Trophoblast cell (in vitro differentiated cells and primary cell): Measurements from ENCODE around the gene COQ5.
"Not testable (repeated sequence)": the region's sequence is repeated elsewhere in the genome, so short reads cannot be mapped to it uniquely, and the experiment has no call there.

Experiments
- DNase-seq, 2 donors: peaks; one replicate each; pipeline ENCODE4 v3.0.0-alpha.2; 2016
- H2AFZ ChIP-seq: 2 replicates; pipeline ENCODE4 v1.6.1; 2013; ENCODE audit warnings: low read length, moderate library complexity, mild to moderate bottlenecking; ENCODE audit not compliant: insufficient read depth, poor library complexity
- H2AK5ac ChIP-seq: 2 replicates; pipeline ENCODE4 v1.6.1; 2013; ENCODE audit warnings: mild to moderate bottlenecking, low read length
- H2BK120ac ChIP-seq: 2 replicates; pipeline ENCODE4 v1.6.1; 2013; ENCODE audit warnings: low read length, mild to moderate bottlenecking, moderate library complexity; ENCODE audit not compliant: insufficient read depth, poor library complexity
- H2BK12ac ChIP-seq: 2 replicates; pipeline ENCODE4 v1.6.1; 2013; ENCODE audit warnings: mild to moderate bottlenecking, low read length, moderate library complexity
- H2BK5ac ChIP-seq: 2 replicates; pipeline ENCODE4 v1.6.1; 2013; ENCODE audit warnings: low read length, low read depth, moderate library complexity, mild to moderate bottlenecking; ENCODE audit not compliant: poor library complexity
- H3K14ac ChIP-seq: 2 replicates; pipeline ENCODE4 v1.6.1; 2013; ENCODE audit warnings: mild to moderate bottlenecking, low read length
- H3K18ac ChIP-seq: 2 replicates; pipeline ENCODE4 v1.6.1; 2013; ENCODE audit warnings: mild to moderate bottlenecking, low read length
- H3K23ac ChIP-seq: 2 replicates; pipeline ENCODE4 v1.6.1; 2013; ENCODE audit warnings: low read length
- H3K27ac ChIP-seq: 2 replicates; pipeline ENCODE4 v1.5.1; 2013; ENCODE audit warnings: low read depth, mild to moderate bottlenecking, inconsistent platforms, low read length, moderate library complexity
- H3K27me3 ChIP-seq: 2 replicates; pipeline ENCODE4 v1.6.1; 2013; ENCODE audit warnings: inconsistent platforms, mild to moderate bottlenecking, low read length, moderate library complexity; ENCODE audit not compliant: insufficient read depth
- H3K36me3 ChIP-seq, 2 experiments: 1 replicate in 1 of 2; 2 replicates in 1 of 2; pipeline ENCODE4 v1.6.1; 2013; ENCODE audit warnings: low read length in 2 of 2, mild to moderate bottlenecking in 2 of 2, moderate library complexity in 1 of 2; ENCODE audit not compliant: insufficient read depth in 2 of 2, control insufficient read depth in 1 of 2
- H3K4ac ChIP-seq: 2 replicates; pipeline ENCODE4 v1.6.1; 2013; ENCODE audit warnings: low read depth, mild to moderate bottlenecking, low read length, moderate library complexity
- H3K4me1 ChIP-seq, 2 experiments: 1 replicate in 1 of 2; 2 replicates in 1 of 2; pipeline ENCODE4 v1.6.1; 2013; ENCODE audit warnings: low read length in 2 of 2, mild to moderate bottlenecking in 2 of 2, moderate library complexity in 1 of 2; ENCODE audit not compliant: insufficient read depth in 2 of 2, control insufficient read depth in 1 of 2
- H3K4me2 ChIP-seq: 2 replicates; pipeline ENCODE4 v1.6.1; 2013; ENCODE audit warnings: inconsistent platforms, mild to moderate bottlenecking, low read length, moderate library complexity
- H3K4me3 ChIP-seq: 2 replicates; pipeline ENCODE4 v1.5.1; 2013; ENCODE audit warnings: mild to moderate bottlenecking, low read depth, low read length, inconsistent platforms
- H3K79me1 ChIP-seq: one replicate; pipeline ENCODE4 v1.6.1; 2013; ENCODE audit warnings: low read length
- H3K79me2 ChIP-seq: 2 replicates; pipeline ENCODE4 v1.6.1; 2013; ENCODE audit warnings: low read length, mild to moderate bottlenecking; ENCODE audit not compliant: control insufficient read depth, insufficient read depth, poor library complexity
- H3K9ac ChIP-seq: 2 replicates; pipeline ENCODE4 v1.6.1; 2013; ENCODE audit warnings: mild to moderate bottlenecking, low read length
- H3K9me3 ChIP-seq: 2 replicates; pipeline ENCODE4 v1.6.1; 2013; ENCODE audit warnings: low read depth, mild to moderate bottlenecking, control low read depth, inconsistent platforms, low read length; ENCODE audit not compliant: insufficient read depth
- H4K12ac ChIP-seq: 2 replicates; pipeline ENCODE4 v1.6.1; 2013; ENCODE audit warnings: low read depth, mild to moderate bottlenecking, low read length, moderate library complexity
- H4K8ac ChIP-seq: 2 replicates; pipeline ENCODE4 v1.6.1; 2013; ENCODE audit warnings: low read depth, mild to moderate bottlenecking, low read length, moderate library complexity
- H4K91ac ChIP-seq: one replicate; pipeline ENCODE4 v1.6.1; 2013; ENCODE audit warnings: low read depth, mild to moderate bottlenecking, low read length, moderate library complexity
- WGBS: extraction: QIAGEN DNeasy Blood & Tissue Kit; methylation state at CpG from one replicate; pipeline ENCODE4 v1.1.7; 2013; ENCODE audit warnings: missing lambda C conversion rate; ENCODE audit not compliant: insufficient read length, insufficient coverage; ENCODE audit errors: extremely low coverage; 5-methylcytosine and 5-hydroxymethylcytosine counted together

Gene COQ5

GRCh38 chr12:120488057-120488640, 40.8 kb downstream of the COQ5 start:
- H3K36me3 ChIP-seq, result peaks cover 8% of the 10 kb centered on the region in 2 experiments
- H3K79me2 ChIP-seq, result no peaks in the 10 kb centered on the region
- H2AK5ac ChIP-seq, result no peak overlapping the region
- no peak overlapping the region for H4K12ac ChIP-seq
- no peak for DNase-seq
- H3K14ac ChIP-seq, result no peak overlapping the region
- no peak overlapping the region for H3K4me3 ChIP-seq
- H3K9ac ChIP-seq, result no peak overlapping the region
- H4K8ac ChIP-seq, result no peak overlapping the region
- no CpG with 5 or more reads among the region's 5 CpGs for WGBS
- no peak overlapping the region for H3K4me2 ChIP-seq
- H3K9me3 ChIP-seq, result no peaks in the 10 kb centered on the region
- no peak overlapping the region for H4K91ac ChIP-seq
- no peak overlapping the region for H3K18ac ChIP-seq
- no peak overlapping the region for H3K4ac ChIP-seq
- H2BK12ac ChIP-seq, result no peak overlapping the region
- no peaks in the 10 kb centered on the region for H3K4me1 ChIP-seq
- H3K27ac ChIP-seq, result no peak overlapping the region
- no peaks in the 10 kb centered on the region for H3K27me3 ChIP-seq
- no peak overlapping the region for H2BK120ac ChIP-seq
- no peak overlapping the region for H2BK5ac ChIP-seq
- no peak overlapping the region for H3K23ac ChIP-seq
- H2AFZ ChIP-seq, result no peak overlapping the region
- no peaks in the 10 kb centered on the region for H3K79me1 ChIP-seq

- not testable (repeated sequence) for H4K12ac ChIP-seq, H4K8ac ChIP-seq, H2BK120ac ChIP-seq, H3K9me3 ChIP-seq, H2BK12ac ChIP-seq, H2AK5ac ChIP-seq, H3K79me2 ChIP-seq, H3K9ac ChIP-seq, H3K27me3 ChIP-seq, H2BK5ac ChIP-seq, H3K4ac ChIP-seq, H3K79me1 ChIP-seq, H3K18ac ChIP-seq, H3K4me3 ChIP-seq, H3K23ac ChIP-seq, H3K27ac ChIP-seq, H4K91ac ChIP-seq, H3K4me2 ChIP-seq, H3K36me3 ChIP-seq, H3K14ac ChIP-seq, H3K4me1 ChIP-seq, H2AFZ ChIP-seq, DNase-seq
- WGBS, result no CpG with 5 or more reads among the region's 7 CpGs
Measured at GRCh38 chr12:120487552-120487951, 41.4 kb downstream of the COQ5 start.

DNA sequence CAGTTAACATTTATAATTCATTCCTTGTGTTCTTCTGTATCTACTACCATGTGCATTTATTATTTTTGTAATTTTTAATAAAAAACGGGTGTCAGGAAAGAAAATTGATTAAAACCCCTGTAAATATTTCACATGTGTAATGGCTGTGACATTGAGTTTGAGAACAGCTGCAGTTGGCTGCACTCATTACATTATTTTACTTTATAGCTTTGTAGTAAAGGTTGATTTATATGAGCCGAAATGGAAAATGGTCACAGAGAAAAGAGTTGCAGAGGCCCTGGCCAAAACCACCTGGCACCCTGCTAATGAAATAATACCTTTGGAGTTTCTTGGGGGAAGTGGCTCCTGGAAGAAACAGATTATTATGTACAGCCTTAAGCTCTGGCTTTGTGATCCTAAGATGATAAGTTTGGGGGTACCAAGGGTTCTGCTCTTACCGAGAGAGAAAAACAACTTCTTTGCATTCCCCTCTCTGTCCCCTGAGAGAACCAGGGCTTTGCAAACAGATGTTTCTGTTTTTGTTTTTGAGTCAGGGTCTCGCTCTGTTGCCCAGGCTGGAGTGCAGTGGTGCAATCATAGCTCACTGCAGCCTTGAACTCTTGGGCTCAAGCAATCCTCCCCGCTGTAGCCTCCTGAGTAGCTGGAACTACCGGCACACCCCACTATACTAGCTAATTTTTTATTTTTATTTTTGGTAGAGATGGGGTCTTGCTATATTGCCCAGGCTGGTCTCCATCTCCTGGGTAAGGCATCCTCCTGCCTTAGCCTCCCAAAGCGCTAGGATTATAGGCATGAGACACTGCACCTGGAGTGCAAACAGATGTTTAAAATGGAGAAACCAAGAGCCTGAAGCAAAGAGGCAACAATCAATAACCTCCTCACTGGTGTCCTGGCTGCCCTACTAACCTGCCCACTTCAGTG, 42.7 kb downstream of the COQ5 start:
- H3K9me3 ChIP-seq, result no peaks in the 10 kb centered on the region
- WGBS, result no CpG with 5 or more reads among the region's 7 CpGs

GRCh38 chr12:120483621-120484020, 45.3 kb downstream of the COQ5 start:
- Histone ChIP-seq H4K8ac (no peak overlapping the region), H3K4ac (no peak overlapping the region), H4K12ac (no peak overlapping the region), H3K79me1 (no peaks in the 10 kb centered on the region), H3K23ac (no peak overlapping the region), H2AK5ac (no peak overlapping the region), H3K18ac (no peak overlapping the region), H3K4me1 (no peaks in the 10 kb centered on the region), H3K4me2 (no peak overlapping the region), H2BK5ac (no peak overlapping the region), H3K79me2 (no peaks in the 10 kb centered on the region), H3K14ac (no peak overlapping the region), H3K36me3 (no peaks in the 10 kb centered on the region), H3K9ac (no peak overlapping the region), H4K91ac (no peak overlapping the region), H3K4me3 (no peak overlapping the region), H3K9me3 (no peaks in the 10 kb centered on the region), H2AFZ (no peak overlapping the region), H2BK12ac (no peak overlapping the region), H3K27me3 (no peaks in the 10 kb centered on the region), H3K27ac (no peak overlapping the region), H2BK120ac (no peak overlapping the region)
- DNase-seq, result no peak
- WGBS, result no CpG with 5 or more reads among the region's 1 CpG

More for the DNA sequence above, 42.7 kb downstream of the COQ5 start:
- Histone ChIP-seq H4K8ac (no peak overlapping the region), H2AFZ (no peak overlapping the region), H3K27ac (no peak overlapping the region), H3K79me1 (no peaks in the 10 kb centered on the region), H3K4ac (no peak overlapping the region), H3K18ac (no peak overlapping the region), H4K12ac (no peak overlapping the region), H4K91ac (no peak overlapping the region), H2AK5ac (no peak overlapping the region), H3K27me3 (no peaks in the 10 kb centered on the region), H3K4me1 (no peaks in the 10 kb centered on the region), H2BK12ac (no peak overlapping the region), H2BK120ac (no peak overlapping the region), H2BK5ac (no peak overlapping the region), H3K4me2 (no peak overlapping the region), H3K23ac (no peak overlapping the region), H3K14ac (no peak overlapping the region), H3K36me3 (peaks cover 2 to 4% of the 10 kb centered on the region in 2 experiments), H3K9ac (no peak overlapping the region), H3K79me2 (no peaks in the 10 kb centered on the region), H3K4me3 (no peak overlapping the region)
- DNase-seq, result no peak
